ENCODE results near the gene GID8.

Gene GID8

DNA sequence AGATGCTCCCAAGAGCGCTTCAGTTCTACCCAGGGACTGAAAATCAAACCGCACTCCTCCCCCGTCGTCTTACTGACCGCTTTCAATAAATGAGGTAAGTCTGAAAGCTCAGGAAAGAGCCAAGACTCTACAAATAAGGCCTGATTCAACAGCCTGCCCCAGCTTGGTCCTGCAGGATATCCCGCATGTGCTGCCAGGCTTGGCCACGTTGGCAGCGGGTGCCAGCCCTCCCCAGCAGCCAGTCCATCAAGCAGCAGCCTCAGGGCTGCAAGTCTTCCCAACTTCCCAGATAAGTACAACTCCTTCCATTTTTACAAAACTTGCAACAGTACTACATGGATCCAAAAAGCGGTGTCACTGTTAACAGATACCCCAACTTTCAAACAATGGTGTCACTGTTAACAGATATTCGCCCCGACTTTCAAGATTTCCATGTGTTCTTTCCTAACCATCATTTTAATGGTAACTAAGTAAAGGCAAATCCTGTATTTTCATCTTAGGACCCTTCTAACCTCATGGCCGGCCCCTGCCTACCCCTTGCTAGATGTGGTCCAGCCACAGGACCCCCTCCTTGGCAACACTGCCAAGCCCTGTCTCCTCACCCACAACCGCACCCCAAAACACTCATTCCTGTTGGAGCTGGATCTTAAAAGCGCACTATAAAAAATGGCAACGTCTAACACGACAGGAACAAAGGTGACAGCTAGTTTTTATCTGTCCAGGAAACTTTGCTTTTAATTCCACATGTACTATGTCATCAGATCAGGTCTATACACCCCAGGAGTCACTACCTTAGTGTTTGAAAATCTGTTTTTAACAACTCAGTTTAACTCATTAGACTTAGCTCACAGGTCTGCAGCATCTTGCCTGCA is 39.6 kb upstream of the GID8 start:
- Histone ChIP-seq H3K4me3 (no peak overlapping the region), H3K27ac (no peak overlapping the region)
- no peak for DNase-seq (ENCODE audit: low spot score)
- TF ChIP-seq CTCF (IDR thresholded peaks at IDR 0.05): no peak

GRCh38 chr20:62898970-62899632 is 38.8 kb upstream of the GID8 start:
- no peak overlapping the region for H3K27ac ChIP-seq
- no peak for DNase-seq (ENCODE audit: low spot score)

GRCh38 chr20:62899633-62900051 is 38.3 kb upstream of the GID8 start:
- Histone ChIP-seq H3K4me3 (no peak overlapping the region), H3K27ac (no peak overlapping the region)
- TF ChIP-seq CTCF (IDR thresholded peaks at IDR 0.05): no peak
- DNase-seq (ENCODE audit: low spot score): no peak

More at GRCh38 chr20:62898970-62899632, 38.8 kb upstream of the GID8 start:
- H3K4me3 ChIP-seq: no peak overlapping the region
- no peak for TF ChIP-seq CTCF (IDR thresholded peaks at IDR 0.05)

- Histone ChIP-seq H3K4me3 (no peak overlapping the region), H3K27ac (no peak overlapping the region)
- peak; percentile 79 for DNase-seq (ENCODE audit: low spot score)
- peak; percentile 86 for TF ChIP-seq CTCF (IDR thresholded peaks at IDR 0.05)
These were observed 37.8 kb upstream of the GID8 start for GRCh38 chr20:62900052-62900691.

DNA sequence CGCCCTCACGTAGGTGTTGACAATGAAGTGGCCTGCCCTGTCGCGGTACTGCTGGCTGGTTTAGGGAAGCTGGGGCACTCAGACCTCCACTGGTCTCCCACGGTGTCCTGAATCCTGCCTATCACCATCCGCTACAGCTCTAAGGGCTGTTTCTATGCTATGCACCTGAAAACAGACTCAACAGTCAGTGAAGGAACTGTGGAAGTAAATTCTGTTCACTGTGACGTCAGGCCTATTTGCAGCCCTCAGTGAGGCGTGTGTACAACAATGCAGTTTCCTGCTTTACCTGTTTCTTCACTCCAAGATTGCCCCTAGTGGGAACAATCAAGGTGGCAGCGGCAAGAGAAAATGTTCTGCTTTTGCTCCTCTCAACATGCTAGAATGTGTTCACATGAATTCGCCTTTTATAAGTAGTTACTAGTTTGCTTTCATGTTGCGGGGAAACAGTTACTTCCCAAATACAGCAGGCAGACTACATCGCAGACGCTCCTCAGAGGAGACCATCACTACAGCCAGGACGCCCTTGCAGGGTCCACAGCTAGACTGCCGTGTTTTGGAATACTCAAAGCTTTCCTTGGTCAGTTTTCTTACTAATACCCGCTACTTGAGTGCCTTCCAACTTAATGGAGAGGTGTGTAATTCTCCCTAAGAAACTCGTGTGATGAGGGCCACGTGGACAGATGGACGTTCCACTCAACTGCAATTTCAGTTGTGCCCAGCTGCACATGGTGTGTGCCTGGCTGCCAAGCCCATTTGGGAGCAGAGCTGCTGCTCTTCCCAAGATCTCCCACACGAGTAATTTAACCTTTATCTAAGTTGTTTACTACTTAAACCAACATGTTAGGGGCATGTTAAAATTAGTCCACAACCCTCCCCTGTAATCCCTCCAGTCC is 37.0 kb upstream of the GID8 start:
- H3K27ac ChIP-seq: no peak overlapping the region
- no peak for DNase-seq (ENCODE audit: low spot score)
- no peak overlapping the region for H3K4me3 ChIP-seq
- no peak for TF ChIP-seq CTCF (IDR thresholded peaks at IDR 0.05)

- Histone ChIP-seq H3K27ac (no peak overlapping the region), H3K4me3 (no peak overlapping the region)
- no peak for TF ChIP-seq CTCF (IDR thresholded peaks at IDR 0.05)
- DNase-seq (ENCODE audit: low spot score): no peak
These were observed 36.1 kb upstream of the GID8 start for GRCh38 chr20:62901891-62902290.
